Measurements from ENCODE around the gene ZDHHC7. TPM values are rescaled to one million over a fixed set of nuclear protein-coding genes. Genes with fewer than 3 reads are reported as not detected.

Gene ZDHHC7
- total RNA-seq, 1 donor from 2014 or later: 79.7 TPM

GRCh38 chr16:84927621-84928591 lies 83.4 kb downstream of the ZDHHC7 start:
- peaks cover 6% of the 10 kb centered on the region for H3K4me1 ChIP-seq
- no peak for ATAC-seq
- no peak for TF ChIP-seq CTCF (IDR thresholded peaks at IDR 0.05)
- H3K27ac ChIP-seq: no peak overlapping the region
- no peaks in the 10 kb centered on the region for H3K27me3 ChIP-seq
- H3K9me3 ChIP-seq: no peaks in the 10 kb centered on the region
- no peaks in the 10 kb centered on the region for H3K36me3 ChIP-seq
- no peak overlapping the region for H3K4me3 ChIP-seq
- DNase-seq: no peak
- intact Hi-C loops (cut with DNase I): no loop called here

GRCh38 chr16:84926462-84926861 lies 84.9 kb downstream of the ZDHHC7 start:
- Histone ChIP-seq H3K9me3 (no peaks in the 10 kb centered on the region), H3K4me1 (peaks cover 18% of the 10 kb centered on the region), H3K4me3 (no peak overlapping the region), H3K27me3 (no peaks in the 10 kb centered on the region), H3K27ac (no peak overlapping the region), H3K36me3 (no peaks in the 10 kb centered on the region)
- intact Hi-C loops (cut with DNase I): no loop called here
- no peak for DNase-seq
- ATAC-seq: no peak
- no peak for TF ChIP-seq CTCF (IDR thresholded peaks at IDR 0.05)

GRCh38 chr16:84925773-84926372 lies 85.5 kb downstream of the ZDHHC7 start:
- ATAC-seq (no peak), DNase-seq (no peak)
- TF ChIP-seq CTCF (IDR thresholded peaks at IDR 0.05): no peak
- no peak overlapping the region for H3K27ac ChIP-seq
- no peaks in the 10 kb centered on the region for H3K9me3 ChIP-seq
- intact Hi-C loops (cut with DNase I): no loop called here
- H3K4me3 ChIP-seq: no peak overlapping the region
- H3K27me3 ChIP-seq: no peaks in the 10 kb centered on the region
- H3K4me1 ChIP-seq: peaks cover 18% of the 10 kb centered on the region
- H3K36me3 ChIP-seq: no peaks in the 10 kb centered on the region

- peak; percentile 84 for DNase-seq
- ATAC-seq: peak; percentile 77
- TF ChIP-seq CTCF (IDR thresholded peaks at IDR 0.05): peak; percentile 91
Observed at GRCh38 chr16:84925092-84925772, 86.1 kb downstream of the ZDHHC7 start.

GRCh38 chr16:84924331-84925091 lies 86.8 kb downstream of the ZDHHC7 start:
- Histone ChIP-seq H3K9me3 (no peaks in the 10 kb centered on the region), H3K36me3 (no peaks in the 10 kb centered on the region), H3K4me1 (peaks cover 18% of the 10 kb centered on the region), H3K27ac (no peak overlapping the region), H3K27me3 (no peaks in the 10 kb centered on the region), H3K4me3 (no peak overlapping the region)
- intact Hi-C loops (cut with DNase I): no loop called here
- no peak for ATAC-seq
- no peak for DNase-seq
- TF ChIP-seq CTCF (IDR thresholded peaks at IDR 0.05): no peak

More at GRCh38 chr16:84925092-84925772, 86.1 kb downstream of the ZDHHC7 start:
- no peaks in the 10 kb centered on the region for H3K36me3 ChIP-seq
- no peaks in the 10 kb centered on the region for H3K27me3 ChIP-seq
- no peak overlapping the region for H3K27ac ChIP-seq
- H3K9me3 ChIP-seq: no peaks in the 10 kb centered on the region
- intact Hi-C loops (cut with DNase I): no loop called here
- peaks cover 18% of the 10 kb centered on the region for H3K4me1 ChIP-seq
- H3K4me3 ChIP-seq: no peak overlapping the region

Measured in upper lobe of right lung (tissue), 1 donor.